GM19240 (cell line): ENCODE measurements around the gene RIMS4.
"Not testable (repeated sequence)": the region's sequence is repeated elsewhere in the genome, so short reads cannot be mapped to it uniquely, and the experiment has no call there.

Experiments used
- DNase-seq: peaks from one replicate; pipeline ENCODE4 v3.0.0; 2011; ENCODE audit warnings: low spot score; ENCODE audit not compliant: insufficient read length

RIMS4 gene

GRCh38 chr20:44765701-44766347 lies 44.5 kb downstream of the RIMS4 start:
- no peak for DNase-seq

GRCh38 chr20:44765091-44765490 lies 45.3 kb downstream of the RIMS4 start:
- no peak for DNase-seq

GRCh38 chr20:44763798-44764197 lies 46.5 kb downstream of the RIMS4 start:
- not testable (repeated sequence) for DNase-seq

- no peak for DNase-seq
Measured at GRCh38 chr20:44762466-44763140, 47.7 kb downstream of the RIMS4 start.

- DNase-seq, result no peak
Measured at GRCh38 chr20:44761423-44761822, 48.9 kb downstream of the RIMS4 start.

GRCh38 chr20:44759595-44759994 lies 50.8 kb downstream of the RIMS4 start:
- no peak for DNase-seq

- DNase-seq, result no peak
Measured at GRCh38 chr20:44758247-44759101, 51.9 kb downstream of the RIMS4 start.

GRCh38 chr20:44756956-44757355 lies 53.4 kb downstream of the RIMS4 start:
- no peak for DNase-seq

GRCh38 chr20:44756011-44756688 lies 54.2 kb downstream of the RIMS4 start:
- DNase-seq, result no peak

GRCh38 chr20:44754554-44754953 lies 55.8 kb downstream of the RIMS4 start:
- DNase-seq, result no peak

- DNase-seq, result no peak
Measured at GRCh38 chr20:44752099-44752931, 58.0 kb downstream of the RIMS4 start.

- DNase-seq, result no peak
Measured at GRCh38 chr20:44750081-44750805, 60.1 kb downstream of the RIMS4 start.

- no peak for DNase-seq
Measured at GRCh38 chr20:44748005-44748370, 62.4 kb downstream of the RIMS4 start.

- DNase-seq, result peak; percentile 72
Measured at GRCh38 chr20:44747166-44748004, 63.0 kb downstream of the RIMS4 start.

GRCh38 chr20:44746367-44747165 lies 63.8 kb downstream of the RIMS4 start:
- no peak for DNase-seq

- no peak for DNase-seq
Measured at GRCh38 chr20:44745598-44746366, 64.6 kb downstream of the RIMS4 start, which contains the start of gene KCNK15. KCNK15 (plus strand) TSS chr20:44745865; CDS start chr20:44745911, 46 bp downstream.

GRCh38 chr20:44745122-44745597 lies 65.2 kb downstream of the RIMS4 start:
- DNase-seq, result no peak
